Nucleus accumbens (tissue), 56 donors: ENCODE measurements around the gene CMTM6.
A peak's percentile ranks its signal among the peaks of the same experiment; 100 is the strongest.
"Not testable (repeated sequence)": the region's sequence is repeated elsewhere in the genome, so short reads cannot be mapped to it uniquely, and the experiment has no call there.

ENCODE experiments used
- DNase-seq, 56 donors: peaks; one replicate each; lab custom pipeline; 2025; lab: John Stamatoyannopoulos, UW

CMTM6 gene

DNA sequence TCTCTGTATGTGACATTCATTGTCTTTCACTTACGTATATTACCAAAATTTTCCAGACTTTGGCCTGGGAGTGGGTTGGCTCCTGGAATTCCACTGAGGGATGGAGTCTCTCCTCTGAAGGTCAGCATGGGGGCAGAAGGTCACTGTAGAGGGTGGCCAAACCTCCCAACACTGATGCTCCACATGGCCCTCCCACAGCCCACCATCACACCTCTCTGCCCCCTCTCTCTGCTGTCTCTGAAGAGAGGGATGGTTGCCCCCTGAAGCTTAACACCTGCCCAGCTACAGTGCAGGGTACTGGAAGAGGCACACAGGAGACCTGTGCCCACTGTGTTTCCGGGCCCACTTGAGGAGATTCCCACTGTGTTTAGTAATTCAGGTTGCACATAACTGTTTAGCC lies 52.2 kb downstream of the CMTM6 start:
- no peak for DNase-seq

DNA sequence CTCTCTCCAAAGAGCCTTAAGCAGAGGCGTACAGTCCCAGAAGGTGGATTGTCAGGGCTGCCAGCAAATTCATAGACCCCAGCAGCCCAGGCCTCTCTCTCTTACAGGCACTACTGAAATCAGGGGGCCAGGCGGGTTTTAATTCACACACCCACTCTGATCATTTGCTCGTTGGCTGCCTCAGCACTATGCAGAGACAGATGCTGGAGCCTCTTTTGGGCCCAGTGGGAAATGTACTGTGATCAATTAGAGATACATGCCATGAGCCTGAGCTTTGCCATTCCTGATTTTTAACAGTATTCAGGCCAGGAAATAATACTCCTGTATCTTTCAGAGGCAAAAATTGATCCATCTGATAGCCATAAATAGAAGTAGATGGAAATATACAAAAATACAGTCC lies 53.0 kb downstream of the CMTM6 start:
- no peak for DNase-seq

DNA sequence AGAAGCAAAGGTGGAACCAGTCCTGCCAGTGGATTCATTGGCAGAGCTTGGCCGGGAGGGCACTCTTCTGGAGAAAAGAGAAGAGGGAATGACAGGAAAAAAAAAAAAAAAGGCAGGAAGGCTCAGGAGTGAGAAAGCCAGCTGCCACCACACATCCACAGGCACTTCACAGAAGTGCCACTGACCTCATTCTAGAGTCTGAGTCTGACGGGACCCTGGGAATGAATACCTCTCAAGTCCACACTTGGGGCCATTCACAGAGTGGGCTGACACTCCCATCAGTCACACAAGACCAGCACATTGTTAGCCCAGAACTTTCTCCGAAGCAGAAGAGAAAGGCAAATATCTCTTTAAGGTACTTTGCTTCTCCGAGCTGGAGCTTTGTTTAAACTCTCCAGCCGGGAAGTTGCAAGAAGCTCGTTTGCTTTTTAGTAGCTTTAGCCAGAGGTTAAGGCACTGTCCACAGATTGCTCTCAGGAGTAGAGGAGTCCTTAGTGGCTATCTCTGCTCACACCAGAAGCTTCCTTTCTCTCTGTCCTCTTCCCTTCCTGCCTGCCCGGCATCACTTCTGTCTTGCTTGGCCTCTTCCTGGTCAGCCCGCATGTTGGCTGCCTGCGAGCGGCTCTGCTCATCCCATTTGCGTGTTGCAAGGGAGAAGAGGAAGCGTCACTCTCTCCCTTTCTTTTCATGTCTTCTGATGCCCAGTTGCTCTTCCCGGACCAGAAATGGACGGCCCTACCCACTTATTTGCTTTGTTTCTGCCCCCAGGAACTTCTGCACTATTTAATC lies 53.8 kb downstream of the CMTM6 start:
- peak in 11 of 56 donors; percentile 3 to 21 (median 7) for DNase-seq

DNA sequence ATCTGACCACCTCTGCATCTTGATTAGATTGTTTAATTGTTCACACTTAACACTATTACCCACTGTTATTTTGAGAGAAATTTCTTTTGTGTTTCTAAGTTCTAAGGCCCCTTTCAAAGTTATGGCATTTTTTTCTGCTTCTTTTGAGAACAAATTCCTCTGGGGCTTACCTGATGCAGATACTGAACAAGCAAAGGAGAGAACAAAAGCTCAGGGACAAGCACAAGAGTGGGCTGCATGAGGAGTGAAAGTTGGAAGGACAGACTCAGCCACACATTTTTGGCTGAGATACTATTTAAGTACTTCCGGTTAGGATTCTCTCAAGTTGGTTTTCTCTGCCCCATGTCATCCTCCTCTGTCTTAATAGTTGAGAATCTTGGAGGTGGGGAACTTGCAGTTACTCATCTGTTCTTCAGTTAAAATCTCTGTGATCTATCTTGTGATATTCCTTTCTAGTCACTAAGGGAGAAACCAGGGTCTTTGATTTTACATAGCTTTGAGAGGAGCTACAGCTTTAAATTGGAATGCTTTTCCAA lies 54.7 kb downstream of the CMTM6 start:
- no peak for DNase-seq

DNA sequence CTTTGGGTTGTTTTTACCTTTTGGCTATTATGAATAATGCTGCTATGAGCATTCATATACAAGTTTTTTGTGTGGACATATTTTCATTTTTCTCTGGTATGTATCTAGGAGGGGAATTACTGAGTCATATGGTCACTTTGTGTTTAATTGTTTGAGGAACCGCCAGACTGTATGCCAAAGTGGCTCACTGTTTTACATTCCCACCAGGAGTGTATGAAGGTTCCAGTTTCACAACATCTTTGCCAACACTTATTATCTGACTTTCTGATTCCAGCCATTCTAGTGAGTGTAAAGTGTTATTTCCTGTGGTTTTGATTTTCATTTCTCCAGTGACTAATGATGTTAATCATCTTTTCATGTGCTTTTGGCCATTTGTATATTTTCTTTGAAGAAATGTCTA lies 59.2 kb downstream of the CMTM6 start:
- no peak for DNase-seq

DNA sequence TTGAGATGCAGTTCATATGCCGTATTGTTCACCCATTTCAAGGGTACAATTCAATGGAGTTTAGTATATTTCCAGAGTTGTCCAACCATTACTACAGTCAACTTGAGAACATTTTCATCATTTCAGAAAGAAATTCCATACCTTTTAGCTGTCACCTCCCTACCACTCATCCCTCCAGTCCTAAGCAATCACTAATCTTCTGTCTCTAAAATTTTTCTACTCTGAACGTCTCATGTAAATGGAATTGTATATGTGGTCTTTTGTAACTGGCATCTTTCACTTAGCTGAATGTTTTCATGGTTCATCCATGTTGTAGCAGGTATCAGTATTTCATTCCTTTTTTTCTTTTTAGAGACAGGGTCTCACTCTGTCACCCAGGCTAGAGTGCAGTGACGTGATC lies 59.9 kb downstream of the CMTM6 start:
- DNase-seq = no peak

DNA sequence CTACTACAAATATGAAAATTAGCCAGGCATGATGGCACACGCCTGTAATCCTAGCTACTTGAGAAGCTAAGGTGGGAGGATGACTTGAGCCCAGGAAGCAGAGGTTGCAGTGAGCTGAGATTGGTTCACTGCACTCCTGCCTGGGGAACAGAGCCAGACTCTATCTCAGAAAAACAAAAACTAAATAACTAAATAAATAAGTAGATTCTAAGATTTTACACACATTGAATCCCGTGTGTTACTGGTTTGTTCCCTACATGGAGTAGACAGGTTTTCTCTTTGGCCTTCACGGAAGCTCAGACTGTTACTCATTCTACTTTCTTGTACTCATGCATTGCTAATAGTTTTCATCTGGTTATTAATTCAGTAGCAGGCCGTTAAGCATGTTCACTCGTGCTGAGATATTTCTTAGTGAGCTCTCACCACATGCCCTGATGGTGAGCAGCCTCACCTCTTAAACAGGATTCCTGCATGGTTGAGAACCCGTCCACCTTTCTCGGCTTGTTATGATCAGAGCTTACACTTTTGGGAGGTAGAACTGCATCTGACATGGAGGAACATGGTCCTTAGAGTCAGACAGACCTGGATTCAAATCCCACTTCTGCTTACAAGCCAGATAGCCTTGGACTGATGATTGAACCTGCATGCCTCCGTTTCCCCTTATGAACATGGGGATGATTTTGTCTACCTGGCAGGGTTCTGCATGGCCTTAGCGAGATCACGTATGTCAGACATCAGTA lies 61.9 kb downstream of the CMTM6 start:
- DNase-seq = no peak

DNA sequence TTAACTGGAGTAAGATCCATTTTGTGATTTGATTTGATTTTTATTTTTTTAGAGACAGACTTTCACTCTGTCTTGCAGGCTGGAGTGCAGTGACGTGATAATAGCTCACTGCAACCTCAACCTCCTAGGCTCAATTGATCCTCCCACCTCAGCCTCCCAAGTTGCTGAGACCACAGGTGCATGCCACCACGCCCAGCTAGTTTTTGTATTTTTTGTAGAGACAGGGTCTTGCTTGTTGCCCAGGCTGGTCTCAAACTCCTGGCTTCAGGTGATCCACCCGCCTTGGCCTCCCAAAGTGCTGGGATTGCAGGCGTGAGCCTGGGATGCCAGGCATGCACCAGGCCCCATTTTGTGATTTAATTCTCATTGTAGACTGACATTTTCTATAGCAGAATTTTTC lies 63.2 kb downstream of the CMTM6 start:
- DNase-seq = not testable (repeated sequence)

DNA sequence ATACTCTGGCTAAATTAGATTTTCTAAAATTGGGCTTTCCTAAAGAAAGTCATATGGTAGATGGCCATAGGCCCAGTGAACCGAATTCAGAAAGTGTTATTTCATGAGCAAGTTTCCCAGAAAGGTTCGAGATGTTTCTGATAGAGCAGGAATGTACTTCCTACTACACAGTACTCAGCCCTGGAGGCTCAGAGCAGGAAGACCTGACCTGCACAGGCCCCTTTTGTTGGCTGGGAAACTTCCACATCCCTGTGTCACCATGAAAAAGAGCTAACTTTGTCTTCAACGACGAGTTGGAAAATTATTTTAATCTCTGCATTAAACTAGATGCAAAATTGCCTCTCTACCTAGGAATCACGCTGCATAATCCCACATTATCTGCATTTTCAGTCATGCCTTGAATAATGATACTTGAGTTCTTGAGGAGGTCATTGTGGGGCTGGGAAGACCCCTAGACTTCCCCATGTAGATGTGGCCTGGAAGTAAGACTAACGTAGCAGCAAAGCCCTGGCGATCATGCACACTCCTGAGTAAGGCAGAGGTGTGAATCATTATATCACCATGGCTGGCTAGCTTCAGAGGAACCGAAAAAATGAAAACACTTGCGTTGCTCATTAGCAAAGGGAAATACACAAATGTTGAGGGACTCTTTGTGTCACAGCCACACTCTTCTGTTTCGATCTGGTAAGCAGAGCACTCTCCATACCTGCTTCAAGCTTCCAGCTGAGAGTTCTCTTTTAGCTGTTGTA lies 63.9 kb downstream of the CMTM6 start:
- no peak for DNase-seq

DNA sequence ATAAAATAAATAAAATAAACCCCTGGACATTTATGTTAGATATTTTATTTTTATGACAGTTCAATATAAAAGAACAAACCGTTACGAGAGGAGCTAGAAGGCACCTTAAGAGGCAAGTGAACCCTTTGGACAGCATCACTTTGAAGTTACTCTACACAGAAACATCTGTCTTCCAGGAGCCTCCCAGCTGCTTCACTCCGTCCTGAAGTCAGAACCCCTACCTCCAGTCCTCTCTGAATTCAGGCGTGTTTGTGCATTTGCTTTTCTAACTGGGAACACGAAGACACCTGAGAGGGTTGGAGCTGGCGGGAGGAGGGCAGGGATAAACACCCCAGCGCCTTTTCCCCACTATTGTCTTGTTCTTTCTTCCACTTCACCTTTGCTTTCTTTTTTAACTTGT lies 64.8 kb downstream of the CMTM6 start:
- no peak for DNase-seq

DNA sequence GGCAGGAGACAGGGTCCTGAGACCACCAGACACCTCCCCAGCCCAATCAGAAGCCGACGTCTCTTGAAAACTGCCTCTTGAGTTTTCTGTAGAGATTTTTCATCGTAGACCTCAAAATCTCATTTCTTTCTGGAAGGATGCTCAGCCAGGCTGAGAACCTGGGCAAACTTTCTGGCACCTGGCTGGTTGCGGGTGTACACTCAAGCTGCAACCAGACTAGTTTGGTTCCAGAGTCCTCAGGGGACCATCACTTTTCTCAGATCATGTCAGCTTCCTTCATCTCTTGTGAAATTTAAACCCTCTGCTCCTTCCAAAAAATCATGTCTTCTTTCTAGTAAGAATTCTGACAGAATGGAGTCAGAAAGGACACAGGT lies 65.8 kb downstream of the CMTM6 start:
- no peak for DNase-seq

DNA sequence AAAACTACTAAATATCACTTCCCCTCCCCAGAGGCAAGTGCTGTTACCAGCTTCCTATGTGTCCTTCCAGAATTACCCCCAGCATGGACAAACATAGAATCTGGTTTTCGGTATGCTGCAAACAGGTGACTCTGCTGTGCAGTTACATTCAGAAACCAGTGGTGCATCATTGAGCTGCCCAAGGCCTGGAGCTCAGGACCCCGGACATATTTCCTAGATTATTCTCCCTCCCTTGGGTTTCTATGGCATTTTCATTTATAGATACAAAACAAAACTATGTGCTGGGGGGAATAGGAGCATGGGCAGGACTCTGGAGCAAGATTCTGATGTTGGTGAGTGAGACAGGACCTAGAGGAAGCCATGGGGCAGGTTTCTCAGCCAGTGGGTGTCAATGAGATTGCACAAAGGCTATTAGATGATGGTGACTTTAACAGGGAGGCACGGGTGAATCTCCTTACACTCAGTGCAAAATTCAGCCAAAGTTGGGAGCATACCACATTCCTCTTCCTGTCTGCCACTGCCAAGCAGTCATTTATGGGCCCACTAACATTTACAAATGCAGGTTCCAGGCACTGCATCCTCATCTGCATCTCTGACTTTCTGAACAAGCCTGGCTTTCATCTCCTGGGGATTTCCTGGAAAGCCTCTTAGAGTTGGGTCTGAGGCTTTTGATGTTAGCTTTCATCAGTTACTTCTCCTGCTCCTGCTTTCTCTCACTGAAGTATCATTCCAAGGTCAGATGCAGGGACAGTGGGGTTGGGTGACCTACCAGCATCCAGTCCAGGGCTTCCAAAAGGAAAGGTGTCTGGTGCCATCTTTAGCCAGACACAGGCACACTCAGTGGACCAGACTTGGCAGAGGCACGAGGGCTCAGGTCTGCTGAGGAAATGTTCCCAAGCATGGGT lies 66.5 kb downstream of the CMTM6 start:
- no peak for DNase-seq

DNA sequence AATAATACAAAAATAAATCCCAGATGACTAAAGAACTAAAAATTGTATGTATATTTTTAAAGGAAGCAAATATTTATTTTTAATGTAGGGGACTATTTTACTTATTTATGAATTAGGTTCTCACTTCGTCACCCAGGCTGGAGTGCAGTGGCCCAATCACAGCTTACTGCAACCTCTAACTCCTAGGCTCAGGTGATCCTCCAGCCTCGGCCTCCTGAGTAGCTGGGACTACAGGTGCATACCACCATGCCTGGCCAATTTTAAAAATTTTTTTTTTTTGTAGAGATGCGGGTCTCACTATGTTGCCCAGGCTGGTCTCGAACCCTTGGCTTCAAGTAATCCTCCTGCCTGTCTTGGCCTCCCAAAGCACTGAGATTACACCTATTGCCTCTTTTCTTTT lies 68.4 kb downstream of the CMTM6 start:
- DNase-seq = no peak

DNA sequence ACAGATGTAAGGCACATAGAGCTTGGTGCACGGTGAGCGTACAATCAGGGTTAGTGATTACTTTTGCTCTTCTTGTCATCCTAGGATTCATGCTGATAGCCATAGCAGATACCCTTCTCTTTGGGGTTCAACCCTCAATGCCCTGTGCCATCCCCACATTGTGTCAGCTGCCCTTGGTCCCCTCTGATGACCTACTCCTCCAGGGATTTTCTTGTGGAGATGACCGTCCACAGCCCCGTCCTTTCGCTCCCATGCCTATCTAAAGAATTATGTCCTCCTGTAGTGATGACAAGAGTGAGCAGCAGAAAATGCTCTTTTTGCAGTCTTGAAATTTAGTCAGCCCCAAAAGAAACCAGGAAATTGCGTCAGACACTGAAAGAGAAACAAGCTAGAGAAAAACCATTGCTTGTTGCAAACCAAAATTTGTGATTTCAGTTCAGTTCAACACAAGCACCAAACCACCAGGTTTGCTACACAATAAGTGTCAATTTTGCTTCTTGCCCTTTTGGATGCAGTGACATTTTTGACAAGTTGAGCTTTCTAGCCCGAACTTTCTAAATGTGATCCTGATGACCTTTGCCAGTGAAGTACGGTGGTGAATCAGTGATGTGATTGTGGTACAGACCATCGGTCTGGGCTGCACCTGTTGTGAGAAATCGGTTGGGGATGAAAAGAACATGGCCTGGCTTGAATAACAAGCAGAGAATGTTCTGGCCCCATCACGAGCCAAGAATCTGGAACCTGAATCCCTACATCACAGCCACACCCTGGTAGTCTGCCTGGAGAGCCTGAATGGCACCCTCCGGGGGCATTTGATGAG lies 69.7 kb downstream of the CMTM6 start:
- DNase-seq = no peak

DNA sequence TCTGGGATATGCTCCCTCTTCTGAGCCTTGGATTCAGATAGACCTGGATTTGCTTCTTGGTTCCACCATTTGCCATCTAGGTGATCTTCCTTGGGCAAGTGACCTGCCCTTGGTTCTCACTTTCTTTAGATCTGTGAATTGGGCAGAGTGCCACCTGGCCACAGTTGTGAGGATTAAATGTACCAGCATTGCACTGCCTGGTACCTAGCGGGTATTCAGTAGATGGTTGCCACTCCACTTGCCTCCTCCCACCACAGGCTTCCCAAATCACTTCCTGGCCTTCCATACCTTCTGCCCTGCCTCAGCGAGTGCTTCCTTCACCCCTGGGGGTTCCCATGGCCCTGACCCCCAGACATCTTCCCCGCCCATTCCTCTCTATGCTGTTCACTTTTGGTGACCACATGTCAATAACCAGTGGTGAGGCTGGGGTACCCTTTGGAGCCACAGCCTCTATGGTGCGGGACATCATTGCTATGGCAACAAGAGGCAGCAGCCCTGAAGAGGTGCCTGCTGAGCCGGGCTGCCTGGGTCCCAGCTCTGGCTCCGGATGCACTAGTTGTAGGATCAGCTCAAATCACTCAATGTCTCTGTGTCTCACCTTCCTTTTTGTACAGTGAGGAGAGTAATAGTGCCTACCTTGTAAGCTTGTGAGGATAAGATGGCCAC lies 70.5 kb downstream of the CMTM6 start:
- no peak for DNase-seq

DNA sequence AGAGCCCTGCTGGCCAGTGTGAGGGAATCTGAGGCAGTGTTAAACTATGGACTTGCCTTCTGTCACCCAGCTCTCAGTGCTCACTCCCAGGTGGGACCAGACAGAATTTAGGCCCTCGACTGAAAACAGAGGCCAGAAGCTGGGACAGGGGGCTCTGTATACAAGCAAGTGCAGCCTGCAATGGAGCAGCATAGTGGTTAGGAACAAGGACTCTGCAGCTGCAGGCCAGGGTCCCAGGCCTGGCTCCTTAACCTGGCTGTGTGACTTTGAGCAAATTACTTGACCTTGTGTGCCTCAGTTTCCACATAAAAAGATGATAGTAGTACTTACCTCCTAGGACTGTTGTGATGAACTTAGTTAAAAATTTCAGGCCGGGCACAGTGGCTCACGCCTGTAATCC lies 71.2 kb downstream of the CMTM6 start:
- DNase-seq = no peak
